Middle frontal gyrus (tissue), 1 donor: ENCODE data around the gene POU3F4.

Experiments
- DNase-seq: peaks from one replicate; pipeline ENCODE4 v3.0.0-alpha.2; 2015; ENCODE audit warnings: low spot score; ENCODE audit errors: extremely low spot score

The POU3F4 gene

DNA sequence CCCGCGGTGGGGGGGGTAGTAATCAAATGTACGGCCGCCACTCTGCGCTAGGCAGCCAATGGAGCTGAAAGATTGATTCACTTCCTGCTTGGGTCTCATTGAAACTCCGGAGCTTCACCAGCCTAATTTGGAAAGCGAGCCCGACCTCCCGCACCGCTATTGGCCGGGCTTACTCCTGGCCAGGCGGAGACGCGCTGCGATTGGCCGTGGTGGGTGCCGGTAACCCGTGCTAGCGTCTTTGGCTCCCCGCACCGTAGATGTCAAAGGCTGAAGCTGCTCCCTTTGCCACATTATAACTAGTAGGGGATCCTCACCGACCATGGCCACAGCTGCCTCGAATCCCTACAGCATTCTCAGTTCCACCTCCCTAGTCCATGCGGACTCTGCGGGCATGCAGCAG lies at the start of gene POU3F4:
TSS of gene POU3F4 (plus strand) at position 285 of the 400 bp plus-strand sequence. CDS start at position 320, 35 bp downstream.
- DNase-seq = peak; percentile 6

DNA sequence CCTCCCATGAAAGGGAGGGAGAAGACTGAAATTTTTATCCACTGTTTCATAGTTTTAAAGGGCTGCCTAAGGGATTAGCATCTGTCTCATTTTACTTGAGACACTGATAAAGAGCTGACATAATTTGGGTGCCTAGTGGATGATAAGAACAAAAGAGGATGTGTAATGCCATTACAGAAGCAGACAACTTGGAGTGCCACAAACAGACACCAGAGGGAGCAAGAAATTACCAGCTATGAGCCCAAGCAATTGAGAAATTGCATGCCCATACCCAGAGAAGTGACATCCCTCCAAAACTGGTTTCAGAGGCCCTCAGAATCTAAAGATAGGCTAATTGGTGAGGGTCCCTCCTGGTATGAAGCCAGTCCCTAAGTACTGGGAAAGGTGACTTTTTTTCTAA lies 38.5 kb upstream of the POU3F4 start:
- no peak for DNase-seq

DNA sequence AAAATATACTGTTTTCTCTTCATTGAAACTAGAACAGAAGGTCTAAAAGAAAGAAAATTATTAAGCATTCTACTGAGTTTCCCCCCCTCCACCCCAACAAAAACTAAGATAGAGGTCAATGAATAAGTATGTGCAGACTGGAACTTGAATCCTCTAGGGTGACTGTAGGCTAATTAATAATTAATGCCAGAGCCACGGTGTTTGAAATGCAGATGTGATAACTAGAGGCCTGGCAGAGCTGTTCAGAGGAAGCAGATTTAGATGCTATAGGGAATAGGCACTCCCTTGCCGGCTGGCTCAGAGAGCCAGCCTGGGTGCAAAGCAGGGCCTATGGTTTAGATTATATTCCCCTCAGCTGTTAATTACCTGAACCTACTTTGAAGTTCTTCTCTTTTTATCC lies 12.2 kb upstream of the POU3F4 start:
- DNase-seq = no peak

DNA sequence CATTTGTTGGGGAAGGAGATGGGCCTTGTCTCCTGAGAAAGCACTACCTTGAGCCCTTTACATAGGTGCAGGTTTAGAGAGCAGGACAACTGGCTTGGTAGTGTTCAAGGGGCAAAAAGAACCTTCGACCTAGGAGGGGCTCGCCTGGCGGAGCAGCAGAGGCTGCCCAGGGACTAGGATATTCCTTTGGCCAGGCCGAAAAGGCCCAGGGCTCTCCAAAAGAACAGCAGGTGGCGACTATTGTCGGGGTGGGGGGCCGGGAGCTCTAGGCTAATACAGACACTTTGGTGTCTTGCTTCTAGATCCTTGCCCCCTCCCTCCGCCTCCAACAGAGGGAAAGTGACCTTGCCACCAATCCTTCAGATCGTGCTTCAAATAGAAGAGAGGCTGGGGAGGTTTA lies 7.1 kb upstream of the POU3F4 start:
- no peak for DNase-seq

DNA sequence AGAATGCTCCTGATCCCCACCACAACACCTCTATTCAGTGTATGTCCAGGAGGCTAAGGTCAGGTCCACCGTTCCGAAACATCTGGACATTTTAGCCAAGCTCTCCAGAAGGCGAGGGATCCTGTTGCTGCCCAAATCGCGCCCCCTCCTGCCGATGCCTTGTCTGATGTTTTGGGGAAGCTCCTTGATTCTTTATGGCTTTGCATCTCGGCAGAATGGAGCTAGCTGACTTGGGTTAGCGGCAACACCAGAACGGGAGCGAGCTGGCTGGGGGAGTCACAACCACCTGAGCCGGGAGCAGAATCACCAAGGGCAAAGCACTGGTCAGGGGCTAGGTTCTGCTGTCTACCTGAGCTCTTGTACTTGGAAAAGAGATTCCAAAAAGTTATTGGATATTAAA lies 6.6 kb upstream of the POU3F4 start:
- DNase-seq = no peak

DNA sequence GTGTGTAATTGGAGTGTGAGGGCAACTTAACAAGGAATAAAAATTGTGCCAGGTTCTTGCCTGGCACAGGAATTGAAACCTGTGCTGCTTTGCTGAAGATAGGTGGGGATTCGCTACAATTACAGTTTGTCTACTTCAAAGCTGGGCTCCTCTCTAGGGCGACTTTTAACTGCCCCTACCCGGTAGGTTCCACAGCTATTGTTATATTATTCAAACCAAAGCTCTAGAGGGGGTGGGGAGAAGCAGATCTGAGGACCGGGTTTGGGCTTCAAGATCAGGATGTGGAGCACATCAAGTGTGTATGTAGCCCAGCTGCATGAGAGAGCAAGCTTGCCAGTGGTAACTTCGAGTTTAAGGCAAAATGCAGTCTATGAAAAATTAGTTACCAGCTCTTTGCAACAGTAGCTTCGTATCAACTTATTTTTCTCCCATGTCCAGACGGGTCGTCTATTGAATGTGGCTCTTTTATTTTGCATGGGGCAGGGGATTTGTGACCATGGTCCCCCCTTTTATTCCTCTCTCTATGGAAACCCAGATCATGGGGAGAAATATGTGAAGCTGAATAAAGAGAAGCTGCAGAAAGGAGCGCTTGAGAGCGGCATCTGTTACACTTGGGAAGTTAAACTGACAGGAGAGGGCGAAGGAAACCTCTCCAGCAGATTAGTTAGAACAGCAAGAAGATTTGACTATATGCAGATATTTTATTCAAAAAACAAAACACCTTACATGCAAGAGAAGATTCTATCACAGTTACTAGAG lies 3.2 kb upstream of the POU3F4 start:
- DNase-seq = no peak

DNA sequence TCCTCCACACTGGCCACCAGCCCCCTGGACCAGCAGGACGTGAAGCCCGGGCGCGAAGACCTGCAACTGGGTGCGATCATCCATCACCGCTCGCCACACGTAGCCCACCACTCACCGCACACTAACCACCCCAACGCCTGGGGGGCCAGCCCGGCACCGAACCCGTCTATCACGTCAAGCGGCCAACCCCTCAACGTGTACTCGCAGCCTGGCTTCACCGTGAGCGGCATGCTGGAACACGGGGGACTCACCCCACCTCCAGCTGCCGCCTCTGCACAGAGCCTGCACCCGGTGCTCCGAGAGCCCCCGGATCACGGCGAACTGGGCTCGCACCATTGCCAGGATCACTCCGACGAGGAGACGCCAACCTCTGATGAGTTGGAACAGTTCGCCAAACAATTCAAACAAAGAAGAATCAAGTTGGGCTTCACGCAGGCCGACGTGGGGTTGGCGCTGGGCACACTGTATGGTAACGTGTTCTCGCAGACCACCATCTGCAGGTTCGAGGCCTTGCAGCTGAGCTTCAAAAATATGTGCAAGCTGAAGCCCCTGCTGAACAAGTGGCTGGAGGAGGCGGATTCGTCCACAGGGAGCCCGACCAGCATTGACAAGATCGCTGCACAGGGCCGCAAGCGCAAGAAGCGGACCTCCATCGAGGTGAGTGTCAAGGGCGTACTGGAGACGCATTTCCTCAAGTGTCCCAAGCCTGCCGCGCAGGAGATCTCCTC lies 600 bp downstream of the POU3F4 start:
- no peak for DNase-seq

DNA sequence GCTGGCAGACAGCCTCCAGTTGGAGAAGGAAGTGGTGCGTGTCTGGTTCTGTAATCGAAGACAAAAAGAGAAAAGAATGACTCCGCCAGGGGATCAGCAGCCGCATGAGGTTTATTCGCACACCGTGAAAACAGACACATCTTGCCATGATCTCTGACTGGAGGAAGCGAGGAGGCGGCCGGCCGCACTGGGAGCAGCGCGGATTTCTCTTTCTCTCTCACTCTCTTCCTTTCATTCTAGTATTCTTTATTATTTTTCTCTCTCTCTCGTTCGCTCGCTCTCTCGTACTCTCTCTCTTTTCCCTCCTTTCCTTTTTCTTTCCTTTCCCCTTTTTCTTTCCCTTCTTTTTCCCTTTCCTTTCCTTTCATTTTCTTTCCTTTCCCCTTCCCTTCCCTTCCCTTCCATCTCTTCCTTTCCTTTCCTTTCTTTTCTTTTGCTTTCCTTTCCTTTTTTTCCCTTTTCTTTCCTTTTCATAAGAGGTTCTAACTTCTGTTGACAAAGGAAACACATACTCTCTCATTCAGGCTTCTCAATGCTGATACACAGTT lies 1.2 kb downstream of the POU3F4 start:
- no peak for DNase-seq

DNA sequence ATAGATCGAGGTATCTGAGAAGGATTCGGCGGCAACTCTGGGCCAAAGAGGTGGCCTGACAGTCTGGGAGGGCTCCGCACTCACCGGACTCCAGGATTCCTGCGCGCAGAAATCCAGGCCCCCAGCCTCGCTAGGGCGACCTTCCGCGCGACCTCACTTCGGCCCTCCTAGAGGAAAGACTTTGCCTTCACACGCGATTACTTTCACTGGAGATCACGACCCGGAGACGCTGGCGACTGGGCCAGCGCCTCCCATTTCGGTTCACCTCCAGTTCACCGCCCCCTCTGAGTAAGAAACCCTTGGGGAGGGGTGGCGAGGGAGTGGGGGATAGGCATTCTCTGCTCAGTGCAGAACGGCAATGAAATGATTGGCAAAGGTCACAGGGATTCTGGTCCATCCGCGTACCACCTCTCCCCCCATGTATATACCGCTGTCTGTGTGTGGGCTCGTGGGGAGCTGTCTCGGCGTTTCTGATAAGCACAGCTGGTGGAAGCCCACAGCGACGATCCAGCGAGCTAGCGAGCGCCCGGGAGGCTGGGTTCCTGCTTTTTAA lies 2.5 kb downstream of the POU3F4 start:
- DNase-seq = no peak

DNA sequence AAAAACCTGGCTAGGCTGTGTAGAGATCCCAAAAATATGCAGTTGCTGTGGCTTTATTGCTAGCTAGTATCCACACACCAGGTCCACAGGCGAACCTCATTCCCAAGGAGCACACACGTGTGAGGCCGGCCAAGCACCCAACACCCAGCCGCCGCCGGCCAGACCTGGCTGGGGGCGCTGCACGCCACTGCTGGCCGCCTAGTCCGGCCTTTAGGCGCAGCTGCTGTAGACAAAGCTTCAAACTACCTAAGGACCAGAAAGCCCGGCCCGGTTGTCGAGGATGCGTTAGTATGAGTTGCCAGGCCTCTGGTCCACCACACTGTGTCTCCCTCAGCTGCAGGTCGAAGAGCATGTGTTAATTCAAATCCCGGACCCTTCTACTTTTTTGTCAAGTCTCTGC lies 3.1 kb downstream of the POU3F4 start:
- DNase-seq = no peak

DNA sequence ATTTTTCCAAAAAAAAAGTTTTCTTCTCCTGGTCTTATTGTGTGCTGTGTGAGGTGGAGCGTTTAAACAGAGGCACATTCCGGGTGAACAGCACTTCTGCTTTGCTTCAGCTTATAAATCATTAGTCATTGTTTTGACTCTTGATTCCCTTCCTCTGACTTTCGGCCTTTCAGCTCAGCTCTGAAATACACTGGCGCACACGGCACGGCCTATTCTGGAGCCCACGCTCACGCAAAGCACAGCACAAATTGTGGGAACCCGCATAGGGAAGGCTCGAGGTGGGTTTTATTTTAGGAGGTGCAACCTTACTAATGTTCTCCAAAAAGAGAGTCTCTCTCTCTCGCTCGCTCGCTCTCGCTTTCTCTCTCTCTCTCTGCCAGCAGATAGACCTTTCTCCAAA lies 4.0 kb downstream of the POU3F4 start:
- no peak for DNase-seq

DNA sequence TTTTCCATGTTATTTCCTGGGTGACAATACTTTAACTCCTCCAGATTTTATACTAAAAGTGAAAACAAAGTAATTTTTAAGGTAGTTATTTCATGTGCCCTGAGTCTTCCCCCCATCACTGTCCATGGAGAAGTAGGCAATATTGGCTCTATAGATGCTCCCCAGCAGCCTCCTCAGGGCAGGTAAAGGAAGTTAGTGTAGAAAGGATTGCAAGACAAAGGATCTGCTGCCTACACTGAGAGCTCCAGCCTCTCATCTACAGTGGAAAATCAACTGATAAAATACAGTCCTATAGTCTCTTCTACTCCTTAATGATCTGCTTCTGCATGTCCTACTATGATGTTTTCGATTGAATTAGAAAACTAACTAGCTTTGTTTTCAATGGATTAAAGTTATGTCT lies 8.5 kb downstream of the POU3F4 start:
- no peak for DNase-seq

DNA sequence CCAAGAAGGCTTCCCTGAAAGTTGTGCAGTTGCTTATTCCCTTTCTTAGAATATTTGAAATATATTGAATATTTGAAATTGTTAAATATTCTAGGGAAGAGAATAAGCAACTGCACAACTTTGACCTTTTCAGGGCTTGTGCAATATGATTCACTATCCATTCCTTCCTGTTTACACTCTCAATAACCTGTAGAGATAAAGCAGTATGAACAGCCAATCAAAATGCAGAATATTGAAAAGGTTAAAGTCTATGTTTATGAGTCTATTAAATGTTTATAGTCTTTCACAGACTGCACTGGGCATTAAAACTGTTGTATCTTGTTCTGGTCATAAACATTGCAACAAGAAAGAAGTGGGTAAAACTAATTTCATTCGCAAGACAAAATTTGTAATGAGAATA lies 13.8 kb downstream of the POU3F4 start:
- DNase-seq = no peak

DNA sequence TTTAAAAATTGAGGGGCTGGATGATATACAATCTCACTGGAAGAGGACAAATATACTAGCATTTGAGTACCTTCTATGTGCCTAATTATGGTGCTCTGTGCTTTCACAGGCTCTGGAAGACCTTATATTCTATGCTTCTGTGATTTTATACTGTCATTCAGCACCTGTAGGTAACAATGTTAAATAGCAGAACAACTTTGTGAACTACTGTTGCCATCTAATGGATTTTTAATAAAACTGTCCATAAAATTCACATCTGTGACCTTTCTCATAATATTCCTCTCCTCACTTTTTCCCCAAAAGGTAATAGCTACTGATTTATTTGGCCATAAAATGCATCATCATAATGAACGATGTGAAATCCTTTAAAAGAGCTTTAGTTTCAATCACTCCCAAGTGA lies 21.9 kb downstream of the POU3F4 start:
- DNase-seq = no peak

DNA sequence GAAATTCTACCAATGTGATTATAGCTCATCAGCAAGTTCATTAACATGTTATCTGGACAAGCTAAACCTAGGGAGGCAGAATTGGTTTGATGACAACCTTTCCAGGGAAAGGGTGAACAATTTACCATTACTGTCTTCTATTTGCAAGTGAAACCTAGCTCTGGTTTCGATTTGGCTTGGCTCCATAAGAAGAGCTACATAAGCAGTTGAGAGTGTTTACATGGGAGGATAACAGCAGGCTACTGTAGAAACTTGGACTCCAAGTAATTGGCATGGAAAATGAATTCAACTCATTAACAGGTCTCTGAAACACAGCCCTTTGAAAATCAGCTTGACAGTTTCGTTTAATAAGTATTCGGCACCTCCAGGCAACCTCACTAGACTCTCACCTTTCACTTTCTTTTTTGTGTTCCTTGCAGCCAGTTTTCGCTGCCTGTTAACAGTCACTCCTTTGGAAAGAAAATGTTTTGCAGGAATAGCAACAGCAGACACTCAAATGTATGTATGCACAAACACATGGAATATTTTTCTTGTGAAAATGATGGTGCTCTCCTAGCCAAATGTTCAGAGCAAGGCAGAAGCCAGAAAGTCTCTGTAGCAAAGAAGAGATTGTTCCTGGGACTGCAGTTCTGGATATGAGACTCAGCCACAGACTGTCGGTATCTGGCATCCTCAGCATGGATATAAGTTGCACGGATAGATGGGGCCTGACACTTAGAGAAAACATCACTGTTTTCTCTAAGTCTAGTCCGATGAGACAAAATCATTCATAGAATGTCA lies 27.5 kb downstream of the POU3F4 start:
- DNase-seq = no peak
